ENCODE measurements around the gene TDRKH. TPM values are rescaled to one million over a fixed set of nuclear protein-coding genes. Genes with fewer than 3 reads are reported as not detected.

TDRKH gene
- total and polyA plus RNA-seq, 2 experiments from 2014 or later, result 7.8 to 12.9 TPM

DNA sequence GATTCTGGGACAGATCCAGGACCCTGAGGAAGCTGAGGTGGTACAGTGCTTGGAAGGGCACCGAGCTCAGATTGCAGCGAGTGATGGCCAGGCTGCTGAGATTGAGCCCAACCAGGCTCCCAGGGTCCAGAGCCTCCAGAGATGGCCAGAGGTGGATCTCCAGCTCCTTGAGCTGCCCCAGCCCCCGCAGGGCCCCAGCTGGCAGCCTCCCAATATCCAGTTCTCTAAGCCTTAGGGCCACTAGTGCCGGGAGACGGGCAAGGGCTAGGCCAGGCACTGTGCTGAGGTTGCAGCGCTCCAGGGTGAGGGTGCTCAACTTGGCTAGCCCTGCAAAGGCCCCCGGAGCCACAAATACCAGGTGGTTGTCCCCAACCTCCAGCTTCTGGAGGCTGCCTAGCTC is 11.5 kb upstream of the TDRKH start:
- Histone ChIP-seq H3K36me3 (no peaks in the 10 kb centered on the region), H3K9me3 (ENCODE audit: low read depth) (no peaks in the 10 kb centered on the region), H3K27me3 (peaks cover 4% of the 10 kb centered on the region), H3K4me3 (no peak overlapping the region), H3K4me1 (ENCODE audit: low read depth) (no peaks in the 10 kb centered on the region), H3K27ac (no peak overlapping the region)
- TF ChIP-seq, protein P1, sequence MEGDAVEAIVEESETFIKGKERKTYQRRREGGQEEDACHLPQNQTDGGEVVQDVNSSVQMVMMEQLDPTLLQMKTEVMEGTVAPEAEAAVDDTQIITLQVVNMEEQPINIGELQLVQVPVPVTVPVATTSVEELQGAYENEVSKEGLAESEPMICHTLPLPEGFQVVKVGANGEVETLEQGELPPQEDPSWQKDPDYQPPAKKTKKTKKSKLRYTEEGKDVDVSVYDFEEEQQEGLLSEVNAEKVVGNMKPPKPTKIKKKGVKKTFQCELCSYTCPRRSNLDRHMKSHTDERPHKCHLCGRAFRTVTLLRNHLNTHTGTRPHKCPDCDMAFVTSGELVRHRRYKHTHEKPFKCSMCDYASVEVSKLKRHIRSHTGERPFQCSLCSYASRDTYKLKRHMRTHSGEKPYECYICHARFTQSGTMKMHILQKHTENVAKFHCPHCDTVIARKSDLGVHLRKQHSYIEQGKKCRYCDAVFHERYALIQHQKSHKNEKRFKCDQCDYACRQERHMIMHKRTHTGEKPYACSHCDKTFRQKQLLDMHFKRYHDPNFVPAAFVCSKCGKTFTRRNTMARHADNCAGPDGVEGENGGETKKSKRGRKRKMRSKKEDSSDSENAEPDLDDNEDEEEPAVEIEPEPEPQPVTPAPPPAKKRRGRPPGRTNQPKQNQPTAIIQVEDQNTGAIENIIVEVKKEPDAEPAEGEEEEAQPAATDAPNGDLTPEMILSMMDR (IDR thresholded peaks at IDR 0.05; ENCODE audit: low read depth, low read length), result no peak
- no peak for DNase-seq (ENCODE audit: low read depth in 1 of 2, low spot score in 1 of 2)

DNA sequence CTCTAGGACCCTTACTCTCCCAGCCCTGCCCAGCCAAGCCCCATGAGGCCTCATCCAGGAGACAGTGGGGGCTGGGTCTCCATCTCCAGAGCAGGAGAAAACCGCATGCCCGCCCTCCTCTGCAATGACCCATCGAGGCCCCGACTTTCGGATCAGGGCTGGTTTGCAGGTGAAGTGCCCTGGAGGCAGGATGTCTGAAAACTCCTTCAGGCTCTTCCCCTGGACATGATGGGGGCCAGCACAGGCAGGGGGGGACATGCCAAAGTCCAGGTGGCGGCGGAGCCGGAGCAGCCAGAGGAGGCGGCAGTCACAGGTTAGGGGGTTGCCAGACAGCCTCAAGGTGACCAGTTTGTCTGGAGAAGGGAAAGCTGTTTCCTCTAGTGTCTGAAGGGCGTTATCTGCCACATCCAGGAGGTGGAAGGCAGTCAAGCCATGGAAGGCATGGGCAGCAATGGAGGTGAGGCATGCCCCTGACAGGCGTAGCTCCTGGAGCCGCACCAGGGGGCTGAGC is 11.1 kb upstream of the TDRKH start:
- TF ChIP-seq, protein P1 (IDR thresholded peaks at IDR 0.05; ENCODE audit: low read depth, low read length), result no peak
- Histone ChIP-seq H3K9me3 (ENCODE audit: low read depth) (no peaks in the 10 kb centered on the region), H3K4me3 (no peak overlapping the region), H3K36me3 (no peaks in the 10 kb centered on the region), H3K4me1 (ENCODE audit: low read depth) (no peaks in the 10 kb centered on the region), H3K27me3 (peaks cover 4% of the 10 kb centered on the region), H3K27ac (no peak overlapping the region)
- no peak for DNase-seq (ENCODE audit: low read depth in 1 of 2, low spot score in 1 of 2)

- no peaks in the 10 kb centered on the region for H3K9me3 ChIP-seq (ENCODE audit: low read depth)
- H3K4me1 ChIP-seq (ENCODE audit: low read depth), result no peaks in the 10 kb centered on the region
- H3K27me3 ChIP-seq, result peaks cover 6% of the 10 kb centered on the region
- no peak overlapping the region for H3K27ac ChIP-seq
- no peaks in the 10 kb centered on the region for H3K36me3 ChIP-seq
- TF ChIP-seq, protein P1 (IDR thresholded peaks at IDR 0.05; ENCODE audit: low read depth, low read length), result no peak
- H3K4me3 ChIP-seq, result no peak overlapping the region
- DNase-seq (ENCODE audit: low read depth in 1 of 2, low spot score in 1 of 2), result no peak
Measured at GRCh38 chr1:151800830-151801229, 10.5 kb upstream of the TDRKH start.

- Histone ChIP-seq H3K9me3 (ENCODE audit: low read depth) (no peaks in the 10 kb centered on the region), H3K36me3 (no peaks in the 10 kb centered on the region), H3K27ac (no peak overlapping the region), H3K4me3 (no peak overlapping the region), H3K4me1 (ENCODE audit: low read depth) (no peaks in the 10 kb centered on the region), H3K27me3 (peaks cover 2% of the 10 kb centered on the region)
- no peak for DNase-seq (ENCODE audit: low read depth in 1 of 2, low spot score in 1 of 2)
- TF ChIP-seq, protein P1 (IDR thresholded peaks at IDR 0.05; ENCODE audit: low read depth, low read length), result no peak
Measured at GRCh38 chr1:151799179-151800022, 9.1 kb upstream of the TDRKH start.

- no peaks in the 10 kb centered on the region for H3K4me1 ChIP-seq (ENCODE audit: low read depth)
- DNase-seq (ENCODE audit: low read depth in 1 of 2, low spot score in 1 of 2), result no peak
Measured at GRCh38 chr1:151798571-151798970, 8.3 kb upstream of the TDRKH start.

More at GRCh38 chr1:151798571-151798970, 8.3 kb upstream of the TDRKH start:
- no peak overlapping the region for H3K4me3 ChIP-seq
- H3K36me3 ChIP-seq, result no peaks in the 10 kb centered on the region
- H3K27me3 ChIP-seq, result peaks cover 2% of the 10 kb centered on the region
- no peak overlapping the region for H3K27ac ChIP-seq
- H3K9me3 ChIP-seq (ENCODE audit: low read depth), result no peaks in the 10 kb centered on the region
- TF ChIP-seq, protein P1 (IDR thresholded peaks at IDR 0.05; ENCODE audit: low read depth, low read length), result no peak
